NCI-H2196 treated with DMSO at 0.1 percent for 48 hours (cell line): ENCODE results near the gene MLLT10.

Experiments
- DNase-seq: peaks from one replicate; lab custom pipeline; 2025; ENCODE audit not compliant: unreplicated experiment; lab: John Stamatoyannopoulos, UW

Gene MLLT10

GRCh38 chr10:21533467-21534279 lies at the start of gene MLLT10:
Gene MLLT10, plus strand, starts transcription at chr10:21534232. Its CDS starts 413 bp downstream, at chr10:21534645.
- peak; percentile 63 for DNase-seq

GRCh38 chr10:21487416-21488180 lies 46.4 kb upstream of the MLLT10 start:
- DNase-seq: no peak

- no peak for DNase-seq
Measured at GRCh38 chr10:21488246-21488956, 45.6 kb upstream of the MLLT10 start.

- no peak for DNase-seq
Measured at GRCh38 chr10:21488957-21489446, 45.0 kb upstream of the MLLT10 start.

- no peak for DNase-seq
Measured at GRCh38 chr10:21490028-21490710, 43.9 kb upstream of the MLLT10 start.

- DNase-seq: no peak
Measured at GRCh38 chr10:21490711-21491105, 43.3 kb upstream of the MLLT10 start.

GRCh38 chr10:21492421-21492820 lies 41.6 kb upstream of the MLLT10 start:
- DNase-seq: no peak

GRCh38 chr10:21493784-21494183 lies 40.2 kb upstream of the MLLT10 start:
- DNase-seq: no peak

- DNase-seq: no peak
Measured at GRCh38 chr10:21494191-21495001, 39.6 kb upstream of the MLLT10 start.

GRCh38 chr10:21495002-21495751 lies 38.9 kb upstream of the MLLT10 start:
- no peak for DNase-seq

GRCh38 chr10:21495752-21496342 lies 38.2 kb upstream of the MLLT10 start:
- DNase-seq: no peak

- no peak for DNase-seq
Measured at GRCh38 chr10:21496343-21497176, 37.5 kb upstream of the MLLT10 start.

- DNase-seq: peak; percentile 33
Measured at GRCh38 chr10:21497177-21497807, 36.7 kb upstream of the MLLT10 start.

GRCh38 chr10:21498377-21498776 lies 35.7 kb upstream of the MLLT10 start:
- DNase-seq: no peak

GRCh38 chr10:21498986-21499385 lies 35.0 kb upstream of the MLLT10 start:
- DNase-seq: no peak

GRCh38 chr10:21499701-21500577 lies 34.1 kb upstream of the MLLT10 start:
- no peak for DNase-seq

- DNase-seq: no peak
Measured at GRCh38 chr10:21500578-21500910, 33.5 kb upstream of the MLLT10 start.
